ENCODE measurements around the gene ZNF19.

- TF ChIP-seq CTCF (conservative IDR thresholded peaks at IDR 0.05 in 1 of 2, IDR thresholded peaks at IDR 0.05 in 1 of 2; ENCODE audit: low read depth in 1 of 2, low read length in 2 of 2) (no peak), EZH2 (IDR thresholded peaks at IDR 0.05; ENCODE audit: low read length, missing control alignments) (no peak)
Observed at GRCh38 chr16:71498031-71498430, 8.9 kb upstream of the ZNF19 start.
